SU-DHL-6 (cell line): ENCODE data around the gene ANKRD44.

Experiments
- H2AFZ ChIP-seq: fragments of 200-600 bp; sonication (generic); 2 replicates; pipeline ENCODE4 v1.6.1; 2014; ENCODE audit warnings: low read depth, mild to moderate bottlenecking, moderate library complexity, mixed read lengths, antibody characterized with exemption, low read length; ENCODE audit not compliant: severe bottlenecking
- H3F3A ChIP-seq: fragments of 200-600 bp; shearing (Covaris generic); 2 replicates; pipeline ENCODE4 v1.6.0; 2016; ENCODE audit warnings: antibody characterized with exemption, mild to moderate bottlenecking; ENCODE audit not compliant: insufficient read depth
- H3K27ac ChIP-seq: fragments of 200-600 bp; sonication (generic); 2 replicates; pipeline ENCODE4 v1.5.1; 2016; ENCODE audit warnings: low read depth, mild to moderate bottlenecking, low read length, moderate library complexity, mixed read lengths
- H3K27me3 ChIP-seq: fragments of 200-600 bp; sonication (generic), shearing (Covaris generic); 2 replicates; pipeline ENCODE4 v1.6.0; 2014; ENCODE audit warnings: mild to moderate bottlenecking, low read length
- H3K36me3 ChIP-seq: fragments of 200-600 bp; sonication (generic); 2 replicates; pipeline ENCODE4 v1.6.1; 2014; ENCODE audit warnings: mild to moderate bottlenecking, low read length, mixed read lengths
- H3K4me2 ChIP-seq: fragments of 300-600, 200-600 bp; shearing (Covaris generic), sonication (generic); 2 replicates; pipeline ENCODE4 v1.6.0; 2014; ENCODE audit warnings: low read length, low read depth, mild to moderate bottlenecking; ENCODE audit not compliant: poor library complexity, severe bottlenecking
- H3K4me3 ChIP-seq: fragments of 200-600 bp; sonication (generic); 2 replicates; pipeline ENCODE4 v1.5.1; 2014; ENCODE audit warnings: antibody characterized with exemption, low read length, mild to moderate bottlenecking, mixed read lengths; ENCODE audit not compliant: insufficient read depth, poor library complexity, severe bottlenecking
- H3K79me2 ChIP-seq: fragments of 200-600 bp; sonication (generic); 2 replicates; pipeline ENCODE4 v1.6.1; 2014; ENCODE audit warnings: mild to moderate bottlenecking, low read length, moderate library complexity; ENCODE audit not compliant: insufficient read depth
- H3K9ac ChIP-seq: fragments of 200-600 bp; sonication (generic); 2 replicates; pipeline ENCODE4 v1.7.0; 2014; ENCODE audit warnings: mild to moderate bottlenecking, low read length
- H3K9me2 ChIP-seq: fragments of 200-600 bp; sonication (generic); replicated peaks from 2 replicates; pipeline ENCODE4 v1.6.1; 2014; ENCODE audit warnings: low read length; ENCODE audit not compliant: insufficient read depth
- H3K9me3 ChIP-seq: fragments of 200-600 bp; sonication (generic); 2 replicates; pipeline ENCODE4 v1.6.1; 2014; ENCODE audit warnings: low read length, mixed read lengths; ENCODE audit not compliant: insufficient read depth
- H4K20me1 ChIP-seq: fragments of 200-600 bp; sonication (generic); 2 replicates; pipeline ENCODE4 v1.6.1; 2014; ENCODE audit warnings: low read depth, mild to moderate bottlenecking, antibody characterized with exemption, low read length, moderate library complexity, mixed read lengths
- CTCF ChIP-seq: fragments of 200-600 bp; sonication (generic); IDR thresholded peaks from one replicate; pipeline ENCODE4 v1.5.1; 2017; ENCODE audit warnings: antibody characterized with exemption, mild to moderate bottlenecking, low read length, moderate library complexity; ENCODE audit not compliant: insufficient read depth, poor library complexity, severe bottlenecking
- EZH2phosphoT487 ChIP-seq: fragments of 200-600 bp; sonication (generic), shearing (Covaris generic); conservative IDR thresholded peaks from 2 replicates; pipeline ENCODE4 v1.6.1; 2018; ENCODE audit warnings: mild to moderate bottlenecking, antibody characterized with exemption, low read length, moderate library complexity, mixed read lengths

Gene ANKRD44

GRCh38 chr2:197081294-197081693 is 229.3 kb downstream of the ANKRD44 start:
- no peaks in the 10 kb centered on the region for H3K9me3 ChIP-seq
- H3K27ac ChIP-seq = no peak overlapping the region
- H3K9ac ChIP-seq = no peak overlapping the region
- H3K4me2 ChIP-seq = no peak overlapping the region
- no peaks in the 10 kb centered on the region for H3K27me3 ChIP-seq
- no peaks in the 10 kb centered on the region for H3F3A ChIP-seq
- H3K4me3 ChIP-seq = no peak overlapping the region
- no peaks in the 10 kb centered on the region for H4K20me1 ChIP-seq
- no peaks in the 10 kb centered on the region for H3K9me2 ChIP-seq
- no peak for TF ChIP-seq EZH2phosphoT487
- no peak for TF ChIP-seq CTCF
- no peaks in the 10 kb centered on the region for H3K79me2 ChIP-seq
- H2AFZ ChIP-seq = no peak overlapping the region
- H3K36me3 ChIP-seq = peaks cover 10% of the 10 kb centered on the region; the same call in 1 of the 2 replicates

GRCh38 chr2:197080578-197081216 is 229.9 kb downstream of the ANKRD44 start:
- Histone ChIP-seq H3K4me3 (no peak overlapping the region), H3K9me3 (no peaks in the 10 kb centered on the region), H3K36me3 (peaks cover 10% of the 10 kb centered on the region; the same call in 1 of the 2 replicates), H3K27ac (no peak overlapping the region), H3K27me3 (no peaks in the 10 kb centered on the region), H3K79me2 (no peaks in the 10 kb centered on the region), H3K9me2 (no peaks in the 10 kb centered on the region), H2AFZ (no peak overlapping the region), H3K4me2 (no peak overlapping the region), H3F3A (no peaks in the 10 kb centered on the region), H4K20me1 (no peaks in the 10 kb centered on the region), H3K9ac (no peak overlapping the region)
- TF ChIP-seq CTCF = no peak
- no peak for TF ChIP-seq EZH2phosphoT487

GRCh38 chr2:197079832-197080555 is 230.6 kb downstream of the ANKRD44 start:
- TF ChIP-seq EZH2phosphoT487 (no peak), CTCF (no peak)
- Histone ChIP-seq H3K36me3 (peaks cover 12% of the 10 kb centered on the region; the same call in 1 of the 2 replicates), H3K27me3 (no peaks in the 10 kb centered on the region), H3K79me2 (no peaks in the 10 kb centered on the region), H3K9me2 (no peaks in the 10 kb centered on the region), H3K9ac (no peak overlapping the region), H3K4me2 (no peak overlapping the region), H3F3A (no peaks in the 10 kb centered on the region), H4K20me1 (no peaks in the 10 kb centered on the region), H3K9me3 (no peaks in the 10 kb centered on the region), H3K27ac (no peak overlapping the region), H2AFZ (no peak overlapping the region), H3K4me3 (no peak overlapping the region)
